Measurements from ENCODE around the gene KLKB1. TPM values are rescaled to one million over a fixed set of nuclear protein-coding genes. Genes with fewer than 3 reads are reported as not detected.
A peak's percentile ranks its signal among the peaks of the same experiment; 100 is the strongest.

Gene KLKB1
- total RNA-seq, 1 experiment from 2014 or later, result 10.1 TPM

GRCh38 chr4:186291256-186291890 lies 64.1 kb downstream of the KLKB1 start:
- no peaks in the 10 kb centered on the region for H3K36me3 Mint-ChIP-seq
- H3K27me3 Mint-ChIP-seq (ENCODE audit: low read depth), result no peaks in the 10 kb centered on the region
- H3K4me1 Mint-ChIP-seq, result peaks cover 19% of the 10 kb centered on the region
- H3K9me3 Mint-ChIP-seq, result no peaks in the 10 kb centered on the region
- TF ChIP-seq KAT7 (CRISPR knock-in tag; IDR thresholded peaks at IDR 0.05; ENCODE audit: borderline replicate concordance) (no peak), NR1H2 (CRISPR knock-in tag; IDR thresholded peaks at IDR 0.05) (no peak), FOXP1 (CRISPR knock-in tag; IDR thresholded peaks at IDR 0.05; ENCODE audit: borderline replicate concordance) (no peak), HMGXB4 (CRISPR knock-in tag; IDR thresholded peaks at IDR 0.05) (no peak), CBFB (CRISPR knock-in tag; IDR thresholded peaks at IDR 0.05; ENCODE audit: low read depth) (no peak), E2F1 (CRISPR knock-in tag; IDR thresholded peaks at IDR 0.05) (no peak), FOXP4 (CRISPR knock-in tag; IDR thresholded peaks at IDR 0.05) (no peak), MXD4 (CRISPR knock-in tag; IDR thresholded peaks at IDR 0.05; ENCODE audit: borderline replicate concordance) (no peak), ZNF281 (CRISPR knock-in tag; IDR thresholded peaks at IDR 0.05) (no peak), ZNF425 (CRISPR knock-in tag; conservative IDR thresholded peaks at IDR 0.05) (no peak), SP1 (CRISPR knock-in tag; conservative IDR thresholded peaks at IDR 0.05) (no peak), CREB1 (CRISPR knock-in tag; IDR thresholded peaks at IDR 0.05) (no peak)
- peak overlapping the region; percentile 7; the same call in 1 of the 2 replicates for H3K27ac Mint-ChIP-seq
- ATAC-seq (no peak), DNase-seq (ENCODE audit: low spot score) (no peak)
- POLR2A ChIA-PET, result no interaction called here
- CTCF ChIA-PET, result no interaction called here
- H3K4me3 Mint-ChIP-seq, result no peak overlapping the region

- DNase-seq (ENCODE audit: low spot score) (no peak), ATAC-seq (no peak)
- CTCF ChIA-PET, result no interaction called here
- Mint-ChIP-seq H3K9me3 (no peaks in the 10 kb centered on the region), H3K4me3 (no peak overlapping the region), H3K4me1 (peaks cover 32% of the 10 kb centered on the region), H3K36me3 (no peaks in the 10 kb centered on the region), H3K27ac (no peak overlapping the region), H3K27me3 (ENCODE audit: low read depth) (peaks cover 3% of the 10 kb centered on the region; the same call in 1 of the 2 replicates)
- POLR2A ChIA-PET, result no interaction called here
- TF ChIP-seq ZMAT4 (CRISPR knock-in tag; IDR thresholded peaks at IDR 0.05) (no peak), ATF2 (CRISPR knock-in tag; IDR thresholded peaks at IDR 0.05; ENCODE audit: borderline replicate concordance, low read depth) (no peak), EMX1 (CRISPR knock-in tag; IDR thresholded peaks at IDR 0.05) (no peak), ZNF512 (CRISPR knock-in tag; IDR thresholded peaks at IDR 0.05; ENCODE audit: borderline replicate concordance) (no peak), ELF4 (CRISPR knock-in tag; IDR thresholded peaks at IDR 0.05; ENCODE audit: low read depth) (no peak), E2F4 (CRISPR knock-in tag; IDR thresholded peaks at IDR 0.05; ENCODE audit: borderline replicate concordance, low read depth) (no peak)
Observed at GRCh38 chr4:186294160-186294559, 66.9 kb downstream of the KLKB1 start.
